ENCODE measurements around the gene KCTD17.
A peak's percentile ranks its signal among the peaks of the same experiment; 100 is the strongest.

Gene KCTD17

DNA sequence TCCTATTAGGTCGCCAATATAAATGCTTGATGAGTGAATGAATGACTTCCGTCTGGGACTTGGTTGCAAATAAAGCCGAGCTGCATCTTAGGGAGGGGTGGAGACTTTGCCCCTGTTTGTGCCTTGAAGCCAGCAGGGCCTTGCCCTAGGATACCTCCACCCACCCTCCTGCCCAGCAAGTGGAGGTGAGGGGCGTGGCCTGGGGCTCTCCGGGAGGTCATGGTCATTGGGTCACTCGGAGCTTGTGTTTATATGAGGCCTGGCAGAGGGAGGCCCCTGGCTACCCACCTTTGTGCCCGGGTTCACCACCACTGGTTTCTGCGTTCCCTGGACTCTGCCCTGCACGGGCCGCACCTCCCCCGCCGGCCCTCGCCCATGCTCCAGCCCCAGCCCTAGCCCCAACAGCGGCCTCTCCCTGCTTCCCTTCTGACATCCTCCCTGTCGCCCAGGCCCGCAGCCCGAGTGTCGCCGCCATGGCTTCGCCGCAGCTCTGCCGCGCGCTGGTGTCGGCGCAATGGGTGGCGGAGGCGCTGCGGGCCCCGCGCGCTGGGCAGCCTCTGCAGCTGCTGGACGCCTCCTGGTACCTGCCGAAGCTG, 27.7 kb upstream of the KCTD17 start:
- no peak for DNase-seq (ENCODE audit: low spot score)
- CTCF ChIA-PET = interaction anchor here (0.6 kb wide), 1 partner anchor 37 kb away, joined by 3 read pairs; no protein-coding TSS in a partner anchor
- no peak overlapping the region for H3K27ac ChIP-seq
- TF ChIP-seq, protein P1, sequence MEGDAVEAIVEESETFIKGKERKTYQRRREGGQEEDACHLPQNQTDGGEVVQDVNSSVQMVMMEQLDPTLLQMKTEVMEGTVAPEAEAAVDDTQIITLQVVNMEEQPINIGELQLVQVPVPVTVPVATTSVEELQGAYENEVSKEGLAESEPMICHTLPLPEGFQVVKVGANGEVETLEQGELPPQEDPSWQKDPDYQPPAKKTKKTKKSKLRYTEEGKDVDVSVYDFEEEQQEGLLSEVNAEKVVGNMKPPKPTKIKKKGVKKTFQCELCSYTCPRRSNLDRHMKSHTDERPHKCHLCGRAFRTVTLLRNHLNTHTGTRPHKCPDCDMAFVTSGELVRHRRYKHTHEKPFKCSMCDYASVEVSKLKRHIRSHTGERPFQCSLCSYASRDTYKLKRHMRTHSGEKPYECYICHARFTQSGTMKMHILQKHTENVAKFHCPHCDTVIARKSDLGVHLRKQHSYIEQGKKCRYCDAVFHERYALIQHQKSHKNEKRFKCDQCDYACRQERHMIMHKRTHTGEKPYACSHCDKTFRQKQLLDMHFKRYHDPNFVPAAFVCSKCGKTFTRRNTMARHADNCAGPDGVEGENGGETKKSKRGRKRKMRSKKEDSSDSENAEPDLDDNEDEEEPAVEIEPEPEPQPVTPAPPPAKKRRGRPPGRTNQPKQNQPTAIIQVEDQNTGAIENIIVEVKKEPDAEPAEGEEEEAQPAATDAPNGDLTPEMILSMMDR (conservative IDR thresholded peaks at IDR 0.05; ENCODE audit: low read depth) = no peak
- POLR2A ChIA-PET (ENCODE audit: low non-redundant PET) = no interaction called here

DNA sequence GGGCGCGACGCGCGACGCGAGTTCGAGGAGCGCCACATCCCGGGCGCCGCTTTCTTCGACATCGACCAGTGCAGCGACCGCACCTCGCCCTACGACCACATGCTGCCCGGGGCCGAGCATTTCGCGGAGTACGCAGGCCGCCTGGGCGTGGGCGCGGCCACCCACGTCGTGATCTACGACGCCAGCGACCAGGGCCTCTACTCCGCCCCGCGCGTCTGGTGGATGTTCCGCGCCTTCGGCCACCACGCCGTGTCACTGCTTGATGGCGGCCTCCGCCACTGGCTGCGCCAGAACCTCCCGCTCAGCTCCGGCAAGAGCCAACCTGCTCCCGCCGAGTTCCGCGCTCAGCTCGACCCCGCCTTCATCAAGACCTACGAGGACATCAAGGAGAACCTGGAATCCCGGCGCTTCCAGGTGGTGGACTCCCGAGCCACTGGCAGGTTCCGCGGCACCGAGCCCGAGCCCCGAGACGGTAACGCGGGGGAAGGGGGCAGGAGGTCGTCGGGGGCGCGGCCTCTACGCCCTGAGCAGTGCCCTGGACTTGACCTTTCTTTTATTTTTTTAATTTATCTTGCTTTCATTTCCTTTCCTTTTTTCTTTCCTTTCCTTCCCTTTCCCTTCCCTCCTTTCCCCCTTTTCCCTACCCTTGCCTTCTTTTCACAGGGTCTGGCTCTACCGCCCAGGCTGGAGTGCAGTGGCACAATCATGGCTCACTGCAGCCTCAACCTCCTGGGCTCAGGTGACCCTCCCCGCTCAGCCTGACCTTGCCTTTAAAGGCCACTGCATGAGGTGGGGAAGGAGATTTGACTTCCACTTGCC, 27.0 kb upstream of the KCTD17 start:
- ChIA-PET POLR2A (ENCODE audit: low non-redundant PET) (no interaction called here), CTCF (no interaction called here)
- TF ChIP-seq, protein P1 (conservative IDR thresholded peaks at IDR 0.05; ENCODE audit: low read depth) = no peak
- no peak for DNase-seq (ENCODE audit: low spot score)
- peak overlapping the region; percentile 35 for H3K27ac ChIP-seq

DNA sequence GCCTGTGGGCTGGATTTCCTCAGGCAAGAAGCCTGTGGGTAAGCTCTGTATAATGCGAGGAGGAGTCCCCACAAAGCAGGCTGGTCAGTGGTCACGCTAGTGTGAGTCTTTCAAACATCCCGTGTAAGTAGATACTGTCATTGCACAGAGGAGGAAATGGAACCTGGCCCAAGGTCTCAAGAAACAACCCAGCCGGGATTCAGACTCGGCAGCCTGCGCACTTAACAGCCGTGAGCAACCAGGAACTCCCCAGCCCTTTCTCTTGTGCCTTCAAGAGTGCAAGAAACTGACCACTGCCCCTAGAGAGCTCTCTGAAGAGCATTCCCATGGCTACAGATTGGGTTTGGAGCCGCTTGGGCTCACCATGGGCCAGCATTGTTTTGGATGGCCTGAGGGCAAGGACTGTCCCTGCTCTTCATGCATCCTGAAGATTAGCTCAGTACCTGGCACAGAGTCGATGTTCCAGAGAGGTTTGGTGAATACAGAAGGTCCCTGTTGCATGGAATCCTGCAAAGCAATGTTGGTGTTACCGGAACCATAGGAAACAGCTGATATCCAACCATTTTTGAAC, 26.0 kb upstream of the KCTD17 start:
- DNase-seq (ENCODE audit: low spot score) = no peak
- CTCF ChIA-PET = interaction anchor here (0.6 kb wide), 1 partner anchor 31 kb away, joined by 5 read pairs; no protein-coding TSS in a partner anchor
- peak overlapping the region; percentile 35 for H3K27ac ChIP-seq
- TF ChIP-seq, protein P1 (conservative IDR thresholded peaks at IDR 0.05; ENCODE audit: low read depth) = no peak
- POLR2A ChIA-PET (ENCODE audit: low non-redundant PET) = no interaction called here

DNA sequence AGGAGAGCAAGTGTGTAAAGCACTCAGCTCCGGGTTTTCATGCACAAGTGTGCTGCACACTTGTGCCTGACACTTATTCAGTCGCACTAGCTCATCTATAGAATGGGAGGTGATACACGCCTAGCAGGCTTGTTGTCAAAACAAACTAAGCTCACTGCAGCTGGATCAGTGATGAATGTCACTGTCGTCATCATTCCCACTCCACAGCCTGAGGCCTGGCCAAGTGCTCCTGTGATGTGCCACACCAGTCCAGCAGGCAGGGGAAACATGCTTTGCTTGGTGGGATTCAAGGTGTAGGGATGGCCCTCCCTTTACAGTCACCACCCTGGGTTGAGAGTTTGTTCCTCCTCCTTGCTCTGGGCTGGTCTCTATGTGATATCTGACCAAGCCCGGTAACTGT, 25.2 kb upstream of the KCTD17 start:
- peak overlapping the region; percentile 35 for H3K27ac ChIP-seq
- POLR2A ChIA-PET (ENCODE audit: low non-redundant PET) = no interaction called here
- TF ChIP-seq, protein P1 (conservative IDR thresholded peaks at IDR 0.05; ENCODE audit: low read depth) = no peak
- CTCF ChIA-PET = no interaction called here
- no peak for DNase-seq (ENCODE audit: low spot score)

DNA sequence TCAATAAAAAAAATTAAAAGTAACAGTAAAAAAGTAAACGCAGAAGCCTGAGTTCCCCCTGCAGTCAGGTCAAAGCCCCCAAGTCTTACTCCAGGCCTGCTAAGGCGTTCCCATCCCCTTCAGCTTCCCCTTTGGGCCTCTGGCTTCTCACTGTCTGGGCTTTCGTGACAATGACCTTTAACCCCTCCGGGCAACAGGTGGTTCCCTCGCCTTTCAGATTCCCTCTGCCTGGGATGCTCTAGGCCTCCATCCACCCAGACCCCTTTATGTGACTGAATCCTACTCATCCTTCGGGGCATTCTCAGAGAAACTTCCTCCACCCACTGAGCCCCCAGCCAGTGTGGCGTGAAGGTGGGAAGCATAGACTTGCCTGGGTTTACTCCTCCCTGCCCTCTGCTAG, 24.0 kb upstream of the KCTD17 start:
- CTCF ChIA-PET = no interaction called here
- peak overlapping the region; percentile 30 for H3K27ac ChIP-seq
- TF ChIP-seq, protein P1 (conservative IDR thresholded peaks at IDR 0.05; ENCODE audit: low read depth) = no peak
- POLR2A ChIA-PET (ENCODE audit: low non-redundant PET) = no interaction called here
- no peak for DNase-seq (ENCODE audit: low spot score)

DNA sequence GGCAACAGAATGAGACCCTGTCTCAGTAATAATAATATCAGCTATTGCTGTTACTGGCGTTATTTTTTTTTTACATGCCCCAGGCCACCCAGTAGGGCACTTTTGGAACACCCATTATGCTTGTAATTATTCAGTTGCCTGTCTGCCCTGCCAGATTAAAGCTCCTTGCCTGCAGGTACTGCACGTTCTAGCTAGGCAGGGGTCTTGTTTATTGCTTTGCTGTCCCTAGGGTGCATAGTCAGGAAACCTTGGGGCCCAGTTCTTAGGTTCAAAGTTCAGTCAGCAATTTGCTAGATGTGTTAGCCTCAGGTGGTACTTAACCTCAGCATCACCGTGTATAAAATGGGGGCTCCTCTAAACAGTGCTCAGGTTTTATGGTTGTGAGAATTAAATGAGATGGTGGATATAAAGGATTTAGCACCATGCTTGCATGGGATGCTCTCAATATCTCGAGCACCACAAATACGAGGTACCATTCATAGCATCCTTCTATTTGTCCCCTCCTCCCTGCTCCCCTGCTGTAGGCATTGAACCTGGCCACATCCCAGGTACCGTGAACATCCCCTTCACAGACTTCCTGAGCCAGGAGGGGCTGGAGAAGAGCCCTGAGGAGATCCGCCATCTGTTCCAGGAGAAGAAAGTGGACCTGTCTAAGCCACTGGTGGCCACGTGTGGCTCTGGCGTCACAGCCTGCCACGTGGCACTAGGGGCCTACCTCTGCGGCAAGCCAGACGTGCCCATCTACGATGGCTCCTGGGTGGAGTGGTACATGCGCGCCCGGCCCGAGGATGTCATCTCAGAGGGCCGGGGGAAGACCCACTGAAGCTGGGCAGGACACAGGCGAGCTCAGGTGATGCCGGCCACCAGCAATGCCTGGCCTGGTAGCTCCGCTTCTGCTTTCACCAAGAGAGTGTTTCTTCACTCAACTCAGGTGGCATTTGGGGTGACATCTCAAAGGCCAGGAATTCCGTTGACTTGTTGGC, 22.6 kb upstream of the KCTD17 start:
- ChIA-PET POLR2A (ENCODE audit: low non-redundant PET) (no interaction called here), CTCF (interaction anchor here (0.6 to 1.2 kb wide), 2 partner anchors 9 to 10 kb away, joined by 3 read pairs; no protein-coding TSS in a partner anchor)
- H3K27ac ChIP-seq = peak overlapping the region; percentile 99
- DNase-seq (ENCODE audit: low spot score) = no peak
- TF ChIP-seq, protein P1 (conservative IDR thresholded peaks at IDR 0.05; ENCODE audit: low read depth) = no peak
